ENCODE measurements around the gene RALGPS1.

Gene RALGPS1

DNA sequence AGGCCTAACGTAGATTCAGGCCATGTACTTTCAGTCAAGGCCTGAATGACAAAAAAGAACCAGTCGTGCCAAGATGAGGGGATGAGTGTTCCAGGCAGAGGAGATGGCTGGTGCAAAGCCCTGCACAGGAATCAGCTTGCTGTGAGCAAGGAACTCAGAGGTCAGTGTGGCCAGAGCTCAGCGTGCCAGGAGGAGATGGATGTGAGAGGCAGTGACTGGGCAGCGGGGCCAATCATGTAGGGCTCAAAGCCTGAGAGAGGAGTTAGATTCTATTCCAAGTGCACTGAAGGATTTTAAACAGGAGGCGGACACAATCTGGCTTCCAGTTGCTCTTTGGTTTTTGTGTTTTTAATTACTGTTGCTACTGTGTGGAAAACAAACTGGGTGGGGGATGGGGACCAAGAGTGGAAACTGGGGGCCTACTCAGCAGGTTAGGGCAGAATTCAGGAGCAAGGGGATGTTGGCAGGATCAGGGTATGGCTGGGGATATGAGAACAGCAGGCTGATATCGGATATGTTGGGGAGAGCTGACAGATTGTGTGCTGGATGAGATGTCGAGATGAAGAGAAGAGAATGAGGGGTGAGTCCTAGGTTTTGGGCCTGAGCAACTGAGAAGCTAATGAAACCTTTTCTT is 143.5 kb downstream of the RALGPS1 start:
- DNase-seq, result no peak

DNA sequence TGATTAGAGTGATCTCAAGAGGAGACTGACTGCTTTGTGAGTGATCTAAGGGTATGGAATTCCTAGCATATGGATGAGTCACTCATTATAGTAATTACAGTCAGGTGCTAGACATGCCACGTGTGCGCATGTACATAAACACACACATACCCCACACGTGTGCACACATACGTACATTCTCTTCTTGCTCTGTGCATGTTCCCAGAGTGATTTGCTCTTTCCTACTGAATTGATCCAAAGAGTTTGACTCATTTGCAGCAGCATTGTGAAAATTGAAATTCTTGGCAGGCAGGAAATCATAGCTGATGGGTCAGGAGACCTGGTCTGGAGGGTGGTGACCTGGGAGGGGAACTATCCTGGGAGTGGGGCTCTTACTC is 144.1 kb downstream of the RALGPS1 start:
- DNase-seq, result no peak

DNA sequence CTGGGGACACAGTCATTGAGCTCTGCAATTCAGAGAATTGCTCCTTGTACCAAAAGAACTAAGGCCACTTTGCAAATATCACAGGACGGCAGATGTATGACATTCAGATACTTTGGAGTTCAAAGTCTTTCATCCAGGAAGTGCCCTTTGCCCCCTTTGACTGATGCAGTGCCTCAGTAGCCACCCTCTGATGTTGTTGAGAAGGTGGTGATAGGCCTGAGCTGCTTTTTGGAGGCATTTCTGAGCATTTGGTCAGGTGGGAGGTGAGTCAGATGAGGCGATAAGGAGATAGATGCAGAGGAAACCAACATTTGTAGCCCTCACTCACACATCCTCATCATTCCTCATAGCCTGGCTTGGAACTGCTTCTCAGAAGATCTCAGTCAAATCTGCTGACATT is 144.4 kb downstream of the RALGPS1 start:
- DNase-seq, result no peak

DNA sequence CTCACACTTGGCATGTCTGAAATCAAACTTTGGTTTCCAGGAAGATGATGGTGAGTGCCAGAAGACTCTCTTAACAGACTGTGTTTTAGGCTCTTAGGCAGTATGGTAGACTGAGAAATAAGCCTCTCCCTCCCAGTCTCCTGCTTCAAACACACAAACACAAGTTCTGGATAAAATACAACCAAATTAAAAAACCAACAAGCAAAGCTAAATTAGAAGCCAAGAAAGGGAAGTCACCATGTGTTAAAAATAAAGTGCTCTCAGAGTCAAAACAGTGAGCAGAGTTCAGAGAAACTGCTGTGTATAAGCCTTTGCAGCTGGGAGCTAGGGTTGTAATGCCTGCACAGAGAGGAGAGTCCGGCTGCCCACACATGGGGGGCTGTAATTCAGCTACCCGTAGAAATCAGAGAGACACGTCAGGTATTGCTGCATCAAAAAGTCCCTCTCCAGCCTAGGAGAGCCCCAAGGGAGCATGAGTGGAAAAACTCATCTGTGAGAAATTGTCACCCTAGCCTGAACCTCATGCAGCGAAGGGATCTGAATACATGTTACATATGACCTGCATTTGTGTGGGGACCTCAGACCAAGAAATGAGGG is 145.3 kb downstream of the RALGPS1 start:
- DNase-seq, result no peak

DNA sequence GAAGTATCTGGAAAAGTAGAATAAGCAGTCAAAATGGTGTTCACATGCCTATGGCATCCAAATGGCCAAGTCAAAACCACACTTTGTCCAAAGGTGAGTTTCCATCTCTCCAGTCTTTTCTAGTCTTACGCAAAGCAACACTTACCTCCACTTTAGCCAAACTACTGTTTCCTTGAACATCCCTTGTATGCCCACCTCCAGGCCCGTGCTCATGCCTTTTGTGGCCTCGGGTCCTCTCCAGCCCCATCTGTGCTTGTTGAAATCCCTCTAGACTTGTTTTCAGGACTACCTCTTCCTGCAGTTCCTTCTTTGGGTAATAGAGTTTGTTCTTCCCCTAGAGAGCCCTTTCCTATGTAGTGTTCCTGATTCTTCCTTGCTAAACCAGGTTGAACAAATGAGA is 146.8 kb downstream of the RALGPS1 start:
- DNase-seq, result no peak

DNA sequence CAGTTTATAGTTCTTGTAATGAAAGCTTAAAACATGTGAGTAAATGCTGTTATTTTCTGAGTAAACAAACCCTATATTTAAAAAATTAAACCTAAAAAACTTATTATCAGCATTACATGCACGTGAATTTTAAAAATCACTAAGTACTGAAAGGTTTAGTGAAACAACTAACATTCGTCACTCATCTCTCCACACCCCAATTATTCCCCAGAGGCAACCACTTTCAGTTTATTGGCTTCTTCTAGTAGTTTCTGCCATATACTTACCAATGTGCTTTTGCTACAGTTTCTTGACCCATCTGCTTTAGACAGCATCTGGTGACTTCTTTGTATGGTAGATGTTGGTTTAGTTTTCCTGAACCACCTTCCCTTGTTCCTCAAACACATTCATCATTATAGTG is 149.8 kb downstream of the RALGPS1 start:
- DNase-seq, result no peak

DNA sequence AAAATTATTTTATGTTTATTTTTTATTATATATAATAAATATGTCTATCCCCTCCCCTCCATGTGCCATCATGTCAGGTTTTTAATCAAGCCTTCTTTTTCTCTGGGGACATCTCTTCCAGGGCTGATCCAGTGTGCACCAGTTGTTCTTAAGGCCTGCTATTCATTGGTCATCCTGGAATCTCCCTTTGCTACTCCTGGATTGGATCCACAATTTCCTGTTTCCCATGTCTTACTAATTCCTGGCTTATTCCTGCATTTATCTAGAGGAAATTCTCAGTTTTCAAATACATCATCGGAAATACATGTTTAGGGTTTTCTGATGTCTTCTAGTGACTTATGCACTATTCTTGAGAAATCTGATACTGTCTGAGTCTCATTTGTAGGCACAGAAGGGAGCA is 151.0 kb downstream of the RALGPS1 start:
- DNase-seq, result no peak

DNA sequence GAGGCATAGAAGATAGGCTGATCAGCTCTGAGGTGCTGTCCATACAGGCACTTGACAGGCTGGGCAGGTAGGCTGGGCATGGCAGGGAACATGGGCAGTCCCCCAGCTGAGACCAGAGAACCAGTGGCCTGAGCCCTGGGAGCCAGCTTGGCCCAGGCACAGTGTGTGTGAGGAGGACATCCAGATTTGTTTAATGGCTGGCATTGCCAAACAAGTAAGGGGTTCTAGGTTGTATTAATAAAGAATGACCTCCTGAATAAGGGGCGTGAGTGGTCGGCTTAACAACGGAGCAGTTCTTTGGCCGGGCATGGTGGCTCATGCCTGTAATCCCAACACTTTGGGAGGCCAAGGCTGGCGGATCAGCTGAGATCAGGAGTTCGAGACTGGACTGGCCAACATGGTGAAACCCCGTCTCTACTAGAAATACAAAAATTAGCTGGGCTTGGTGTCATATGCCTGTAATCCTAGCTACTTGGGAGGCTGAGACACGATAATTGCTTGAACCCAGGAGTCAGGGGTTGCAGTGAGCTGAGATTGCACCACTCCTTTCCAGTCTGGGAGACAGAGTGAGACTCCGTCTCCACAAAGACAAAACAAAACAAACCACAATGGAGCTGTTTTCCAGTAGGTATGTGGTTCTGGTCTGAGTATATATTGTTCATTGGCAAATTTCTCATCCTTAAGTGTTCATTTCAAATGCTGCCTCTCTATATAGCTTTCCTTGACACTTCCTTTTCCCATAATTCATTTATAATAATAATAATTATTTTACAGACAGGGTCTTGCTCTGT is 151.7 kb downstream of the RALGPS1 start:
- no peak for DNase-seq

DNA sequence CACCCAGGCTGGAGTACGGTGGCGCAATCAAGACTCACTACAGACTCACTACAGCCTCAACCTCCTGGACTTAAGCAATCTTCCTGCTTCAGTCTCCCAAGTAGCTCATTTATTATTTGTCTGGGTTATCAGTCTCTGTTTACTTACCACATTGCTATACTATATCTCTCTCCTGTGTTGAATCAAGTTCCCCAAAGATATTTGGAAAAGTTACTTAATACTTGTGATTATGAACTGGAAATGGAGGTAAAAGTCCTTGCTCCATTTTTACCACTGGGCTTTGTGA is 152.2 kb downstream of the RALGPS1 start:
- no peak for DNase-seq

DNA sequence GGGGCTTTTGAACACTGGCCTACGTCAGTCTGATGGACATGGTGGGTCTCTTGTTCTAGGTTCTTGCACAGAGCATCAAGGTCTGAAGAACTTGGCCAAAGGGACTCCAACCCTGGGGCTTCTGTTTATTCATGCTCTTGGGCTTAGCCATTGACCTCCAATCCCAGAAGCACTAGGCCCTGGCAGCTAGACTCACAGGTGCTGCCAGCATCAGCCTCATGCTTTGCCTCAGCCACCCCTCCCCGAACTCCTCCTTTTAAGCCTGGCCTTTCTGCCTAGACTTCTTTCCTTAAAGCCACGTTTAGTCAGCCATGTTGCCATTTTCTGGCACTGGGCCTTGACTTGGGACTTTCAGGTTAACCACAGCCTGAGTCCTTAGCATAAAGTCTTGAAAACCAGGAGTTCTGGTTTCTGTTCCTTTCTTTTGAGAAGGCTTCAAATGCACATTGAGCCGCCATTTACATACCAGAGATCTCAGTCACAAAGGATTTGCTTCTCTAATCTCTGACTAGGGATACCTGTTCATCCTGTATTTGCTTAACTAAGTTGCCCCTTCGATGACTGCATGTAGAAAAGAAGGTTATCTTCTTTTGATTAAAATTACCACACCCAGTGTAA is 153.1 kb downstream of the RALGPS1 start:
- no peak for DNase-seq

DNA sequence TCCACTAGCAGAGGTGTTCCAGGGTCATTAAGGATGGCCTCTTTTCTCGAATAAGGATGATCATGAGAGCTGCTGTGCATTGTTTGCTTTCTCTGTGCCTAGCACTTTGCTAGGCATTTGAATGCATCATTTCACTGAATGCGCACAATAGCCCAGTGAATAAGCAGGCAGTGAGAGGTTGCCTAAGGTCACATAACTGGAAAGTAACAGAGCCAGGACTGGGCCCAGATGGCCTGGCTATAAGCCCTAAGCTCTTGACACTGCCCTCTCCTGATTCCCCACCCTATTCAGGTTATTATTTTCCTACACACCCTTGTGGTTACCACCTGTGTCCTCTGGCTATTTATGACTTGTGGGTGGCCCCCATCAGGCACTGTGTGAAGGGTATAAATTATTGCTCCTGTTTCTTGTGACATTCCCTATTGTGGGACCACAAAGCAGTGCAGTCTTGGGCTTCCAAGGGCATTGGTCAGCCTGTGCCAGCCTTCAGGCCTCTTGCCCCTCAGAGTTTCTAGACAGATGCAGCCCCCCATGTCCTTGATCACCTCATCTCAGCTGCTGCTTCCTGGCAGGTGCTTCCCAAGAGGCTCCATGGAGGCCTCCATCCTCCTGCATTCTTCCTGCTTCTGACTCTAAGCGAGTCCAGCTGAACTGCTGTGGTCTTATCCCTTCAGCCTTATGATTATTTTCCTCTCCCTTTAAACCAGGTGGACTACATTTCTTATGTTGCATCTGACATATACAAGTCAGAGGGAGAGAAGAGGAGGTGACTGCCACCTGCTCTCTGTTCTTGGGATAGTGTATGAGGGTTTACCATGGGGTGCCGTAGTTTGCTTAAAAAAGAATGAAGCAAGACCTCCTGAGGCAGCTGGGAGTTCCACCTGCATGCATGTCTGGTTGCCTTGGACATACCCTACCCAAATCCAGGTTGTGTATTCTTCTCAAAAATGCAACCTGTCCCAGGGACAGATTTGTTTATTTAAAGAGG is 160.3 kb downstream of the RALGPS1 start:
- no peak for DNase-seq

DNA sequence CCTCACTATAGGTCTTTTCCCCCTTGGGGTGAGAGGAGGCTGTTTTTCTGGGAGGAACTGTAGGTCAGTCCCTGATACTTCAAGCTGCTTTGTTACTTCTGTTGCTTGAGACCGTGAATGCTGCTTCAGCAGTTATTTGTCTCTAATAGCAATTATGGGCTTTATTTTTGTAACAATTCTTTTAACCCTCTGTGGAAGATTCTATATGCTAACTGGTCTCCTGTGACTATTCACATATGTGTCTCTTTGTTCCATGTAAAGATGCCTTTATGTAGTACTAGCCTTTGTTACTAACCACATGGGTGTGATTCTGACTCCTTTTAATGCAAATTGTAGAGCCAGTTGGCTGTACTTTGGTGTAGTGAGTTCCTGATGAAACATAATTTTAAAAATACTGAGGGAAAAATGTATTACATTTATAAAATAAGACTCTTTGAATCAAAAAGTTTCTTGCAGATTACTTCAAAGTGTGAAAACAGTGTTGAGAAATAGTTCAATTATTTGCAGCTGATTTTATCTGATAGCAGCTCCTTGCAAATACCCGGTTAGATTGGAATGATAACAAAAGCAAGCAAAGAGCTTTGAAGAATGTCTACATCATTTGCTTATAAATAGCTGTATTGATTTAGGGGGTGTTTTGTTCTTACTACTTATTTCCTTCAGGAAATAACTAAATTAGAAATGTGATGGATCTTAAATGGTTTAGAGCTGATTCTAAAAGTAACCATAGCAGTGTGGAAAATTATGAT is 161.2 kb downstream of the RALGPS1 start:
- DNase-seq, result no peak

DNA sequence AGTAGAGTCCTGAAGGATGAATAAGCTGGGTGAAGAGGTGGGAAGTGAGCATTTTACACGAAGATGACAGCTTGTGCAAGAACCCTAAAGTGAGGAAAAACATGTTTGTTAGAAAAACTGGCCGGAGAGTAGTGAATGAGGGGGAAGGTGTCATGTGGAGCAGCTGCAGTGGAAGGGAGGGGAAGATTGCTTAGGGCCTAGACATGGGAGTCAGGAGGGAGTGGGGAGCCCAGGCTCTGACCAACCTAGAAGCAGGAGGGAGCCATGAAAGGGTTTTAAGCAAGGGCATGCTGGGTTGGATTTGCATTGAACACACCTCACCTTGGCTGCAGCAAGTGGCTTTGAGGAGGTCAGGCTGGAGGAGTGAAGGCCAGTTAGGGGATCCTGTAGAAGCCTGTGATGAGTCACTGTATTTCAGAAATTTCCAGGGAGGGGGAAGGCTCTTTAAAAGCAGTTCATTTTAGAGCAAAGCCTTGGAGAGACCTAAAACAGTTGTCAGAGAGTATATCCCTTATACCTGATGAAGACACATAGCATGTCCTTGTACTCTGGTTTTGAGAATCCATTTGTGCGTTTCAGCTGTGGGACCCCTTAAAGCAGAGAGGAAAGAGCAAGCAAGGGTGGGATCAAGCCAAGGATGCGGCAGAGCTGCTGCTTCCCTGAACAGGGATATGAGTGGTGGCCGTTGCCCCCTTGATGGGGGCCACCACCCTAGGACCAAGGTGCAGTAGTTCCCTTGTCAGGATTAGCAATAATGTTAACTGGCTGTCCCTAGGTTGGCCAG is 162.5 kb downstream of the RALGPS1 start:
- no peak for DNase-seq

DNA sequence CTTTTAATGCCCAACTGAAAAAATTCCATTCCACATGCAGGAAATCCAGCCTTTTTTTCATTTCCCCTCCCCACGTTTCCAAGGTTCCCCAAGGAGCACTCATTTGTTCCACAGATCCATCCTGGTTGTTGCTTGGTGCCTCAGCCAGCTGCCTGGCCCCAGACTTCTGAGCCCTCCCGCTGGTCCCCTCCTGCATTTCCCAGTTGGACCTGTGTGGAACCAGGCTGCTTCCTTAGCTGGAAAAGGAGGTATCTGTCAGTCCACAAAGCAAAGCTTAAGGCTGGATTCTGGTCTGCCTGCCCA is 163.0 kb downstream of the RALGPS1 start:
- DNase-seq, result no peak

DNA sequence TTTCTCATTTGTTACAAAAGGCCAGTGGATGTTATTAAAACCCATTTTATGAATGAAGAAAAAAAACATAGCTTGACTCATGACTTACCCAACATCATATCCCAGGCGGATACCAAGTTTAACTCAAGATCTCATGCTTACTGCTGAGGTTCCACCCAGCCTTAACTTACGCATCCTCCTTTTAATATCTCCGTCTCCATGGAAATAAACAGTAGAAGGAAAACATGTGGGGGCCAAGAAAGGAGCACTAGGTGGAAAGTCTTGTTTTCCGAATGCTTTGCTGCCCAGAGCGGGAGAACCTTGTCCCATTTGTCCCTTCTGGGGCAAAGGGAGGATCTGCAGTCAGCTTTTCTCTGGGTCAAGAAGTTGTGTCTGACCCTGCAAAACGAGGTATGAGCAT is 163.8 kb downstream of the RALGPS1 start:
- no peak for DNase-seq

DNA sequence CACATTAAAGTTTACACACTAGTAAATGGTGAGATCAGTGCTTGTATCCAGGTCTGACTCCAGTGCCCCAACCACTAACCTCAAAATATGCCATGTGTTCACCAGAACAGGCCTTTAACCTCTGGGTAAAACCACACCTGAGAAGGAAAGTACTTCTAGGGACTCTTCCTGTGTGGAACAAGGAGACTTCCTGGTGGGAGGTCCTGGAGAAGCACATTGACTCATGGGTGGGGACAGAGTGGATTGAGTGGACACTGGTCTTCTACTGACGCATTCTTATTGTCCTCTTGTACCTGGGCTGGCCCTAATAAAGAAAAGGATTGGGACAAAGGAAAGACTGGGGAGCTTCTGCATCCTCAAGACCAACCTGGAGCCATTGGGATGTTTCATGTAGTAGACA is 164.4 kb downstream of the RALGPS1 start:
- no peak for DNase-seq

DNA sequence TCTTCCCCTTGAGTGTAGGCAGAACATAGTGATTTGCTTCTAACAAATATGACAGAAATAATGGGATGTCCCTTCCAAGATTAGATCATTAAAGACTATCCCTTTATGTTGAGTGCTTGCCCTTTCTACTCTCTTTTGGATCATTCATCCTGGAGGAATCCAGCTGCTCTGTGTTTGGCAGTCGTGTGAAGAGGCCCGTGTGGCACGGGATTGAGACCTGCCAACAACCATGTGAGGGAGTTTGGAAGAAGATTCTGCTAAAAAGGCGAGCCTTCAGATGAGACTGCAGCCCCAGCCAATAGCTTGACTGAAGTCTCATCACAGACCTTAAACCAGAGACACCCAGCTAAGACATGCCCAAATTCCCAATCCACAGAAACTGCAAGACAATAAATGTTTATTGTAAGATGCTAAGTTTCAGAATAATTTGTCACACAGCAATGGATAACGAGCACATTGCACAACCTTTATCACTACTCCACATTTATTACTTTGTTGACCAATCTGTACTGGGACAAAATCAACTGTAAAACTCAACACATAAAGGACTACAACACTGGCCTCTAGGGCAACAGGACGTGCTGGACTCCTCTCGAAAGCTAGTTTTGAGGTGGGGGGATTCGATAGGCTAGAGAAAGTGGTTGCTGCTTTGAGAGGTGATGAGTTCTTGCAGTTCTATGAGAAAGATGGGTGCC is 165.0 kb downstream of the RALGPS1 start:
- no peak for DNase-seq

DNA sequence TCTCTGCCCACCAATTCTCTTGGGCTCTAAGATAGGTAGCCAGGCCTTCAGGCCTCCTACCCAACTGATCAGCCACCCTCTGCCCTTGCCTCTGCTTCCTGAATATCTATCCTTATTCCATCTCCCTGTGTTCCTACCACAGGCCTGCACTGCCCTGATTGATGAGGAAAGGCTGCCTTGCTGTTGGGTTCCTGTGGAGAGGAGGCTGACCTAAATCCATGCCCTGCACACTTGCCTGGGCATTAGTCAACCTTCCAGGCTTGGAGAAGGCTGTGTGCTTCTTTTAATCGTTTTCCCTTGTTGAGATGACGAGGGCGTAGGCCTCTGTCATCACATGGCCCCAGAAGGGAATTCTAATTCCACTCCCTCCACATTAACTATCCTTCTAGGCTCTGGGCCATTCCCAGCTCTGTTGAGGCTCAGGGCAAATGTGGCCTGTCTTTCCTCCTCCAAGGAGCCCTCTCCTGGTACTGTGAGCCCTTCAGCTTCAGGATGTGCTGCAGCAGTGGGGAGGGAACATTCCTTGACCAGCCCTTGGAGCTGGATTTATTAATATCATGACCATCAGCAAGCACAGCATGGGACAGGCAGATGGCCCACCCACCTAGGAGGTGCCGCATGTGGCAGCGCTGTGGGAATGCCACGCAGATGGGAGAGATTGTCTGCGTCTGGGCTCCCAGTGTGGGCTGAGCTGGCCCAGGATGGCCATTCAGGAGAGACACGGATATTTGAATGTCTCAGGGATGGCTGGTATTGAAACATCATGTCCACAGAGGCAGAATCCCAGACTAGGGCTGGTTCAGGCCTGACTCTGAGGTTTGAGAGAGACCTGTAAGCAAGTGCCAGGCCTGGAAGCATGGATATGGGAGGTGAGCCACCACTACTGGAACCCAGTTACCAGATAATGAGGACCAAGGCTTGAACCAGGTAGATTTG is 166.9 kb downstream of the RALGPS1 start:
- no peak for DNase-seq

DNA sequence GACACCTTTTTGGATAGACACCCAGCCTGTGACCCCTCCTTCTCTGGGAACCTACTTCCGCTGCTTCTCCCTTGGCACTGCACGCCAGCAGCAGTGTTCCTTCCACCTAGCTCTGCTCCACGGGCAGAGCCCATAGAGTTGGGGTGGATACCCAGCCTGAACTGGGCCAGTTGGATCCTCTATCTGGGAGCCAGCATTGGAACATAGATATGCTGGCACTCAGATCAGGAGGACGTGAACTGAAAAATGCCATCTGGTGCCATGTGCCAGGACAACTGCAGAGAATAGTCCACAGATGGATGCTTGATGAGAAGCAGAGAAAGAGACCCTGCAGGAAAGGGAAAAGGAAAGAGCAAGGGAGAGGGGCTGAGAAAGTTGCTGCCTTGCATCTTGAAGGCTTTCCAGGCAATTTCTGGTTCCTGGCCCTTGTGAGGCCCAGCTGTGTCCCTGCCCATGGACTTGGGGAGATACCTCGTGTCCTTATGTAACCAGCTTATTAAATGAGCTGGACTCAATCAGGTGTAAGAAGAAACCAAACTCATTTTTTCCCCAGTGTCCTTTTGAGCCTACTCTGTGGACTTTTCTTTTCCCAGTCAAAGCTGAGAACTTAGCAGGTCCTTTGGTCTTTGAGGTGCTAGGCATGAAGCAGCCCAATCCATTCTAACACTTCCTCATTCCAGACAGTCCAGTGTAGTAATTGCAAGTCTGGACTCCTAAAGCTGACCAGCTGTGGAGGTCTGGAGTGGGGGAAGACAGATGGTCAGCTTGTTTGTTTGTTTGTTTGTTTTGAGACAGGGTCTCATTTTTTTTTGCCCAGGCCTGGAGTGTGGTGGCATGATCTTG is 168.8 kb downstream of the RALGPS1 start:
- no peak for DNase-seq

All from stimulated activated CD4-positive, alpha-beta T cell treated with anti-CD3 and anti-CD28 coated beads, Interleukin-2, amount 100 ng/mL, for 24 hours (primary cell).